Tongue (tissue), 2 donors: ENCODE measurements around the gene TBPL1. TPM values are rescaled to one million over a fixed set of nuclear protein-coding genes. Genes with fewer than 3 reads are reported as not detected.
"Not testable (repeated sequence)": the region's sequence is repeated elsewhere in the genome, so short reads cannot be mapped to it uniquely, and the experiment has no call there.

Source experiments
- DNase-seq: peaks from one replicate; pipeline ENCODE4 v3.0.0-alpha.2; 2015
- total RNA-seq: library from RNA; depleted of rRNA; stranded (reverse); fragments of >200 nt; gene quantifications from one replicate; pipeline ENCODE4 v1.2.3, GENCODE V29; 2014

TBPL1 gene
- 12.7 TPM for total RNA-seq

- DNase-seq: peak; percentile 99
Observed at GRCh38 chr6:133952815-133953633, at the start of gene TBPL1. Gene TBPL1 (plus strand): TSS chr6:133953224. CDS start chr6:133980126, 26,902 bp downstream.

- DNase-seq: no peak
Observed at GRCh38 chr6:133903855-133904254, 49.2 kb upstream of the TBPL1 start.

GRCh38 chr6:133906050-133906449 is 47.0 kb upstream of the TBPL1 start:
- no peak for DNase-seq

GRCh38 chr6:133916650-133917151 is 36.3 kb upstream of the TBPL1 start:
- DNase-seq: peak; percentile 93

- DNase-seq: no peak
Observed at GRCh38 chr6:133917781-133918180, 35.2 kb upstream of the TBPL1 start.

GRCh38 chr6:133918208-133918930 is 34.7 kb upstream of the TBPL1 start:
- no peak for DNase-seq

GRCh38 chr6:133919362-133919761 is 33.7 kb upstream of the TBPL1 start:
- no peak for DNase-seq

- peak; percentile 90 for DNase-seq
Observed at GRCh38 chr6:133921249-133921859, 31.7 kb upstream of the TBPL1 start.

- peak; percentile 89 for DNase-seq
Observed at GRCh38 chr6:133923938-133924593, 29.0 kb upstream of the TBPL1 start.

- not testable (repeated sequence) for DNase-seq
Observed at GRCh38 chr6:133931221-133931620, 21.8 kb upstream of the TBPL1 start.

GRCh38 chr6:133936352-133936751 is 16.7 kb upstream of the TBPL1 start:
- not testable (repeated sequence) for DNase-seq

- no peak for DNase-seq
Observed at GRCh38 chr6:133937909-133938308, 15.1 kb upstream of the TBPL1 start.

GRCh38 chr6:133938533-133938932 is 14.5 kb upstream of the TBPL1 start:
- DNase-seq: no peak

GRCh38 chr6:133939778-133940667 is 13.0 kb upstream of the TBPL1 start:
- no peak for DNase-seq

- DNase-seq: no peak
Observed at GRCh38 chr6:133945158-133945557, 7.9 kb upstream of the TBPL1 start.

- DNase-seq: no peak
Observed at GRCh38 chr6:133947302-133947900, 5.6 kb upstream of the TBPL1 start.

GRCh38 chr6:133948472-133948871 is 4.6 kb upstream of the TBPL1 start:
- no peak for DNase-seq

- DNase-seq: peak; percentile 14
Observed at GRCh38 chr6:133951227-133951626, 1.8 kb upstream of the TBPL1 start.

- DNase-seq: peak; percentile 81
Observed at GRCh38 chr6:133951881-133952814, 876 bp upstream of the TBPL1 start.
